Activated naive CD4-positive, alpha-beta T cell (primary cell): ENCODE data around the gene ARHGAP24.

Experiments
- DNase-seq, 4 experiments: peaks; one replicate each; lab custom pipeline; 2025; lab: John Stamatoyannopoulos, UW

Gene ARHGAP24

GRCh38 chr4:85700362-85700761 lies 225.4 kb downstream of the ARHGAP24 start:
- DNase-seq = no peak

DNA sequence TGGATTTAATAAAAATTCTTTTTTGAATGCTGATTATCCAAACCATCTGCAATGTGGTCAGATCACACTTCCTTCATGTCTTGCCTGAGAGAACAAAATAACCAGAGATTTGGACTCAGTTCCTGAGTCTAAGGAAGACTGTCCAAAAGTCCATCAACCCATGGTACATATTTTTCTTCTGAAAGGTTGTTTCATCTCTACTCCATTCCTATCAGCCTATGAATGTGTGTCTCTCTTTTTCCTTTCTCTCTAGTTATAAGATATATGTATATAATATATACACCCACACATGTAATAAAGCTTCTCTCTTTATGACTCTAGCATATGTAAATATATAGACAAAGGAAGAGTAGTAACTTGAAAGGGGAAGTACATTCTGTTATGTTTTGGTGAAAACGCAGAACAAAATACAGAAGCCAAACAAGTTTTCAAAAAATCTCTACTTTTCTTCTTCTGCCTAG lies 226.9 kb downstream of the ARHGAP24 start:
- DNase-seq = no peak

DNA sequence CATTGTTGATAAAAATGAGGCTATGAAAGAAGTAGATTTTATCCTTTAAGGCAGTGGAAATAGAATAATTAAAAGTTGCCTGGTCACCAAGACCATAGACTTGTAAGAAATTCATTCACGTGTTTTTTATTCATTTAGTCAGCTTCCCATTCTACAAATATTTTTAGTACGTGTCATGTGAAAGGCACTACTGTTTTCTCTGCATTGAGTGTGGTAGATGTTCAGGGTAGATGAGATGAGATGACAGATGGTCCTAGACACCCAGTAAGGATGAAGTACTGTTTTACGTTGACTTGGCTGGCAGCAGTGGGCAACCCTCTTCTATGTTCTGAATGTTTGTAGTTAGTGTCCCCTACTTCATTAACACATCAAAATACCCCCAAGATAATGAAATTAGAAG lies 228.1 kb downstream of the ARHGAP24 start:
- DNase-seq = no peak

DNA sequence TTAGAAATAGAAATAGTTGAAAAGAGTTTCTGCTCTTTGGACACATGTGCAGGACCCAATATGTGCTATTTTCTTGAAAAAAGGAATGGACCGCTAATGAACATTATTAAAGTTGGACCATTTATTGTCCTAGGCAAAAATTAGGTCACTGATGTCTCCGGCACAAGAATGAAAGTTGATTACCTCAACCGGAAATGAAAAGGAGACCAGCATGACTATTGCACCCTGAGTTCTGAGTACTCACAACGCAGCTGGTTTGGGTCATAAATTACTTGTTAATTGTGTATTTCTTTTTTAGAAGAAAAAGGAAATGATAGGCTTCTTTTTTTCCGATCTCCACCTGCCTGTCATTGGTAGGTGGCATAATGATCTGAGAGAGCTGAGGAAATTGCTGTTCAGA lies 232.7 kb downstream of the ARHGAP24 start:
- DNase-seq = no peak

DNA sequence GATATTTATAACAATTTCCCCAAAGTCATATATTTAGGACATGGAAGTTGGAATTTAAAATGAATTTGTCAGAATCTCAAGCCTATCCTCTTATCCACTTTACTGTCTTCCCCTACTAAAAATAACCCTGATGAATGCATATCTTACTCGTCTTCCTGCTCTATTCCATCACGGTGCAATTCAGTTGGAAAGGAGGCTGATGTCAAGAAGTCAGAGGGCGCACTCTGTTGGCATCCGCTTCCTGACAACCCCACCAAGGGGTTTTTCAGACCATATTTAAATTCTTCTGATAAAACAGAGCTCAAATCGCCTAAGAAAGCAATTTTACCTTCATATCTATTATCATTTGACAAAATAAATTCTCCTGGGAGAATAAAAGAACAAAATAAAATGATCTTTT lies 233.5 kb downstream of the ARHGAP24 start:
- DNase-seq = no peak

- DNase-seq = no peak
Observed at GRCh38 chr4:85713005-85713404, 238.1 kb downstream of the ARHGAP24 start.

GRCh38 chr4:85715991-85716737 lies 241.2 kb downstream of the ARHGAP24 start:
- no peak for DNase-seq

GRCh38 chr4:85717351-85717750 lies 242.4 kb downstream of the ARHGAP24 start:
- DNase-seq = no peak

GRCh38 chr4:85717847-85718246 lies 242.9 kb downstream of the ARHGAP24 start:
- no peak for DNase-seq

DNA sequence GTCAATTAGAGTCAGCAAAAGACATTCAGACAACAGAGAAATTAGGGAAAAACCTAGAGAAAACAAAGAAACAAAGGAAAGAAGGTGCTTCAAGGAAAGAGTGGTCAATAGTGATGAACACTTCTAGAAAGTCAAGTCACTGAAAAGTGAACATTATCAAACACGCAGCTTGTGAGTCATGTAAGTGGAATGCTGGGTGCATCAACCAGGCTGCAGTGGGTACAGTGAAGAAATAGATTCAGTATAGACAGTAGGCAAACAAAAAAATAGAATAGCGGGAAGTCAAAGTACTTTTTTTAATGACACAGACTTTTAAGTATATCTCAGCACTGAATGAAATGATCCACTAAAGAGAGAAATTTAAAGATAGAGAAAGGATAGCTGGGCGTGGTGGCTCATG lies 245.8 kb downstream of the ARHGAP24 start:
- no peak for DNase-seq

DNA sequence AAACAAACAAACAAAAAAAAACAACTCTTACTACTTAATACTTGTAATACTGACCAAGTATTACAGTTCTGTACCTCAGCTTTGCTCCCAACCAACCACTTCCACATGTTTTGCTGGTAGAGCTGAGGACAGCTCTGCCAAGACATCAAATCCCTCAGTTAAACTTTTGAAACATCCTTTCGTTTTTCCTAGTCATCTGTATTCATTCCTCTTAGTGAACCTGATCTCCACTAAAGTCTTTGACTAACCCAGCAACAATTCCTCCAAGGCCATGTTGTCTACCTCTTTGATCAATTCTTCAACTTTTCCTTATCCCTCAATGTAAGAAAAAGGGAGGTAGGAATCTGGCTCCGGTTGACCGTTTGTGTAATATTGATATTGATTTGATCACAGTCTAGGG lies 247.5 kb downstream of the ARHGAP24 start:
- no peak for DNase-seq

DNA sequence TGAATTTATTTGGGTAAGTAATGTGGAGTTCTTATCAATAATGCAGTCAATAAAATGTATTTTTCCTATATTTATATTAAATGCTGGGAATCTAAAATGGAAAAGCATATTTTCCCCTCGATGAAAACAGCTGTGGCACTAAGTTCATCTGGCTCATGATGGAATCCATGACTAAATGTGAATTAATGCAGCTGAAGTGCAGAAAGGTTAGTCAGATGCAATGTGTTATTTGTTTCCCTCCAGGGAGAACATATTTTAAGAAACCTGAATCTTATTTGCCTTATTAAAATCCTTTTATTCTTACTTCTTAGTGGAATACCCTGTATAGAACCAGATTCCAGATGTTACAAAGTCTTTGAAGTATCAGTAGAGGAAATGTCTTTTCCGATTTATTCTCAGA lies 247.9 kb downstream of the ARHGAP24 start:
- DNase-seq = no peak

DNA sequence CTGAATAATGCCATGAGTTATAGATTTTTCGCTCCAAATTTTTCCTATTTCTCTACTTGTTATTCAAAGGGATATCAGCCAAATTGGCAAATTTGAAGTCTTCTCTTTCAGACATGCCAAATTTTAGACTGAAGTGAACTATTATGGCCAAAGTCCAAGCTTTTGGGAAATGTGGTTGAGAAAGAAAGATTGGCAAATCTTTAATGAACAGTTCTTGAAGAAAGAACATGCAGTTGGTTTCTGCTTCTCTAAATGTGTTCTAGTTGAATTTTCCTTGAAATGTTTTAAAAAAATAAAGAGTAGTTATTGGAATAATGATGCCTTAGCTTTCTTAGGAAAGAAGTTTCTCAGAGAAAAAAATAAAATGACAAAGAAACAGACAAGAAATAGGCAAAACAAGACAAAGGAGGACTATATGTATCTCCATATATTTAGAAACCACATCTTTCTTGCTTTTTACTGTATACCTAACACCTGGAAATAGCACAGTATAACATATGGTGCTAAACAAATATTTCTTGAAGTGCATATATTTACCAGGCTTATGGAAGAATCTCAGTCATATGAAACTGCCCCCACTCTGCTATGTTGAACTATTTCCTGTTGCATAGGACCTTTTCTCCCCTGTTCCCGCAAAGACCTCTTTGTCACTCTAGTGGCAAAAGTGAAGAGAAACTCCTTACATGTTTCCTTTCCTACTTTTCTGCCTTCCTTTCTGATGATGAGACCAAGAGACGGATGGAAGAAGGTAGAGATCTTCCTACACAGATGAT lies 250.0 kb downstream of the ARHGAP24 start:
- no peak for DNase-seq

DNA sequence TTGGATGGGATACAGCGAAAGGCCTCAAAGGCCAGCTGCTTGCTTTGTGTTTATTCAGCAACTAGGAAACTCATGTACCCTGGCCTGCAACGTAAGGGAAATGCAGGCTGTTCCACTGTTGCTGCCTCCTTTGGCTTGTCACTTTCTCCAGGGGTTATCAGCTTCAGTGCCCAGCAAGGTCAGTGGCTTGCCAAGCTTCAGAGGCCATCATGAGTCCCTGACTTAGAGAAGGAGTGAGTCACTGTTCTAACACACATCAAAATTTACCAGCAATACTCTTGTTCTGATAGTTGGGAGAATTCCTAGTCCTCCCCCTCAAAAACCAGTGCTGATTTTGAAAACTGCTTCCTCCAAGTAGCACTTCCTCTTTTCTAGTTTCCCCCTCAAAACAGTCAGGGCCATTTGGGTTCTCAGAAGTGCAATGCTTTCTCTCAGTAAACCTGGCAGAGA lies 250.8 kb downstream of the ARHGAP24 start:
- no peak for DNase-seq

- no peak for DNase-seq
Observed at GRCh38 chr4:85726555-85726954, 251.6 kb downstream of the ARHGAP24 start.

- no peak for DNase-seq
Observed at GRCh38 chr4:85728464-85728863, 253.5 kb downstream of the ARHGAP24 start.

DNA sequence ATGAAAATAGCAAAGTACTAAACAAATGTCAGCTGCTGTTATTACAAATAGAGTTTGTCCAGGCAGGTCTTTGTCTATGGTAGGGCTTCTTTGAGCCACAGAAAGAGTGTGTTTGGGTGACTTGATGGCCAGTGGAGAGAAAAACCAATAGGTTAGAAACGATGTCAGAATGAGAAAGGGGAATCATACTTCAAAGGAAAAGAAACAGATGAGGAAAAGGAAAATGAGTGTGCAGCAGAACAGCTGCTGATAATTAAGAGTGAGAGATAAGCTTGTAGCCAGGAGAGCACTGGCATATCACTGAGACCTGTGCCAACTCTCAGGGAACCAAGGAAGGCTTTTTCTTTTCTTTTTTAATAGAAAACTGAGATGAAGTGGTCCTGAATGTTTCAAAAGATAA lies 257.2 kb downstream of the ARHGAP24 start:
- DNase-seq = no peak

DNA sequence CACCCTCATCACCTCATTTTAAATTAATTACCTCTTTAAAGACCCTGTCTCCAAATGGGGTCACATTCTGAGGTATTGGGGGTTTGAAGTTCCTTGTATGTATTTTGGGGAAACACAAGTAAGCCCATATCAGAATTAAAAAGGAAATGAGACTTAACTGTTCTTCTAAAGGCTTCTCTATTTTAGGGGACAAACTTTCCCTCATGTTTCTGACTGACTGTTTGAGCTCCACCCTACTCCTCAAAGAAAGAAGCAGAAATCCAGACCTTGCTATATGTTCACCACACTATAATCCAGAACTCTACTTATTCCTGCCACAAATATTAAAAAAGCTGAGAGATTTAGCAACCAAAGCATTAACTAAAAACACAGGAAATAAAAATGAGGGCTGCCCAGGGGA lies 258.8 kb downstream of the ARHGAP24 start:
- no peak for DNase-seq

DNA sequence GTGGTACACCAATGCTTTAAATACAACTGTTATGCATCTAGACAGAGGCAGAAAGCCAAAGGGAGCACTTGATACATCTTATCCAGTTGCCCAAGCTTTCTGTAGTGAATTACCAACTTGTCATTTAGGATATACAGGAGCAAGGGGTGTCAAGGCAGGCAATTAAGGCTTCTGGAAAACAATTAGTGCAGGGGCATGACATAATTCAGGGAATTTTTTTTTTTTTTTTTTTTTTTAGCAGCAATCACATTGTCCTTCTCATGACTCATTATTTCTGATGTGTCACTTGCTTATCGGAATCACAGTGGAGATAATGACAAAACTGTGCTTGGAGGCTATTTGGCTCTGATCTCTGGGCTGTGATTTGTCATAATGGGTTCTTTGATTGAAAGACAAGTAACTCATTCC lies 259.5 kb downstream of the ARHGAP24 start:
- DNase-seq = no peak

DNA sequence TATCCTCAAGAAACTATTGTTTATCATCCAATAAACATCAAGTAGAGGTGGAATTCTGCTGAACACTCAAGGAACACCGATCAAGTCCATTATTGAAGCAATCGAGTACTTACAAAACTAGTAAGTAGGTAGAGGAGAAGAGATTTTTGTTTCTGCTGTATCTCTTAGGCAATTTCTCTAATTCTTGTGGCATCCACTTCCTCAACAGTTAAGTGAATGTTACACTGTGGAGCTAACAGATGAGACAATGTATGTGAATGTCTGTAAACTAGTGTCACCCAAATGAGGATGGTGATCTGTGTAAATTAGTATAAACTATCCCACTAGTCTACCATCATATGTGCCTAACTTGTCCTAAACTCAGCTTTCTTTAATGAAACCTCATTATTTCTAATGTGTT lies 261.6 kb downstream of the ARHGAP24 start:
- DNase-seq = no peak

- no peak for DNase-seq
Observed at GRCh38 chr4:85737254-85737653, 262.3 kb downstream of the ARHGAP24 start.

DNA sequence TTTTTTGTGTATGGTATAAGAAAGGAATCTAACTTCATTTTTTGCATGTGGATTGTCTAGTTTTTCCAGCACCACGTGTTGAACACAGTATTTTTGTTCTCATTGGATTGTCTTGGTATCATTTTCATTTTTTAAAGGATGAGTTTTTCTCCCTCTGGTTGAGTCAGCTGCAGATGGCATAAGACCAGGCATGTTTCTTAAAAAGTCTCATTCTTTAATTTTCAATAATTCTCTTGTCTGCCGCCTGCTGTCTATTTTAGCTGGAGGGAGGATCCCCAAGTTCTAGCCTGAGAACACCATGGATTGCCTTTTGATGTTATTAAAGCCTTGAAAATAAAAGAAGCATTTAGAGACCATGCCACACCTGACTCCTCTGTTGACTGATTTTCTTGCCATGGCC lies 263.8 kb downstream of the ARHGAP24 start:
- DNase-seq = no peak

DNA sequence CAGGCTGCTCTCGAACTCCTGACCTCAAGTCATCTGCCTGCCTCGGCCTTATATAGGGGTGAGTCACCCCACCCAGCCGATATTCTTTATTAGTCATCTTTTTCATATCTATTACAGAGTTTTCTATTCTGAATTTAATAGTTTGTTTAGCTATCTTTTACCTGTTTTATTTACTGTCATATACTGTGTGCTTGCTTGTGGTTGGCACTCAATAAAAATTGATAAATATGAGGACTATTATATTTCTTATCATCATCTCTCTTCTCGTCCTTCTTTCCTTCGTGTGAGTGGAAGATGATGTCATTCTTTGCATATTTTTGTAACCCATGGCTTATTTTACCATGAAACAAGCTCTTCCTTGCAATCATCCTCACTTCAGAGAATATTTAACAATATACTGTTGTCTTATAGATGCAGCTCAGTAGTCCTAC lies 265.5 kb downstream of the ARHGAP24 start:
- no peak for DNase-seq
